Trophoblast cell (in vitro differentiated cells and primary cell): ENCODE results near the gene BDKRB1.

ENCODE experiments used
- DNase-seq, 2 donors: peaks; one replicate each; pipeline ENCODE4 v3.0.0-alpha.2; 2016
- H2AFZ ChIP-seq: 2 replicates; pipeline ENCODE4 v1.6.1; 2013; ENCODE audit warnings: low read length, moderate library complexity, mild to moderate bottlenecking; ENCODE audit not compliant: insufficient read depth, poor library complexity
- H2AK5ac ChIP-seq: 2 replicates; pipeline ENCODE4 v1.6.1; 2013; ENCODE audit warnings: mild to moderate bottlenecking, low read length
- H2BK120ac ChIP-seq: 2 replicates; pipeline ENCODE4 v1.6.1; 2013; ENCODE audit warnings: low read length, mild to moderate bottlenecking, moderate library complexity; ENCODE audit not compliant: insufficient read depth, poor library complexity
- H2BK12ac ChIP-seq: 2 replicates; pipeline ENCODE4 v1.6.1; 2013; ENCODE audit warnings: mild to moderate bottlenecking, low read length, moderate library complexity
- H2BK5ac ChIP-seq: 2 replicates; pipeline ENCODE4 v1.6.1; 2013; ENCODE audit warnings: low read length, low read depth, moderate library complexity, mild to moderate bottlenecking; ENCODE audit not compliant: poor library complexity
- H3K14ac ChIP-seq: 2 replicates; pipeline ENCODE4 v1.6.1; 2013; ENCODE audit warnings: mild to moderate bottlenecking, low read length
- H3K18ac ChIP-seq: 2 replicates; pipeline ENCODE4 v1.6.1; 2013; ENCODE audit warnings: mild to moderate bottlenecking, low read length
- H3K23ac ChIP-seq: 2 replicates; pipeline ENCODE4 v1.6.1; 2013; ENCODE audit warnings: low read length
- H3K27ac ChIP-seq: 2 replicates; pipeline ENCODE4 v1.5.1; 2013; ENCODE audit warnings: low read depth, mild to moderate bottlenecking, inconsistent platforms, low read length, moderate library complexity
- H3K27me3 ChIP-seq: 2 replicates; pipeline ENCODE4 v1.6.1; 2013; ENCODE audit warnings: inconsistent platforms, mild to moderate bottlenecking, low read length, moderate library complexity; ENCODE audit not compliant: insufficient read depth
- H3K36me3 ChIP-seq, 2 experiments: 1 replicate in 1 of 2; 2 replicates in 1 of 2; pipeline ENCODE4 v1.6.1; 2013; ENCODE audit warnings: low read length in 2 of 2, mild to moderate bottlenecking in 2 of 2, moderate library complexity in 1 of 2; ENCODE audit not compliant: insufficient read depth in 2 of 2, control insufficient read depth in 1 of 2
- H3K4ac ChIP-seq: 2 replicates; pipeline ENCODE4 v1.6.1; 2013; ENCODE audit warnings: low read depth, mild to moderate bottlenecking, low read length, moderate library complexity
- H3K4me1 ChIP-seq, 2 experiments: 1 replicate in 1 of 2; 2 replicates in 1 of 2; pipeline ENCODE4 v1.6.1; 2013; ENCODE audit warnings: low read length in 2 of 2, mild to moderate bottlenecking in 2 of 2, moderate library complexity in 1 of 2; ENCODE audit not compliant: insufficient read depth in 2 of 2, control insufficient read depth in 1 of 2
- H3K4me2 ChIP-seq: 2 replicates; pipeline ENCODE4 v1.6.1; 2013; ENCODE audit warnings: inconsistent platforms, mild to moderate bottlenecking, low read length, moderate library complexity
- H3K4me3 ChIP-seq: 2 replicates; pipeline ENCODE4 v1.5.1; 2013; ENCODE audit warnings: mild to moderate bottlenecking, low read depth, low read length, inconsistent platforms
- H3K79me1 ChIP-seq: one replicate; pipeline ENCODE4 v1.6.1; 2013; ENCODE audit warnings: low read length
- H3K79me2 ChIP-seq: 2 replicates; pipeline ENCODE4 v1.6.1; 2013; ENCODE audit warnings: low read length, mild to moderate bottlenecking; ENCODE audit not compliant: control insufficient read depth, insufficient read depth, poor library complexity
- H3K9ac ChIP-seq: 2 replicates; pipeline ENCODE4 v1.6.1; 2013; ENCODE audit warnings: mild to moderate bottlenecking, low read length
- H3K9me3 ChIP-seq: 2 replicates; pipeline ENCODE4 v1.6.1; 2013; ENCODE audit warnings: low read depth, mild to moderate bottlenecking, control low read depth, inconsistent platforms, low read length; ENCODE audit not compliant: insufficient read depth
- H4K12ac ChIP-seq: 2 replicates; pipeline ENCODE4 v1.6.1; 2013; ENCODE audit warnings: low read depth, mild to moderate bottlenecking, low read length, moderate library complexity
- H4K8ac ChIP-seq: 2 replicates; pipeline ENCODE4 v1.6.1; 2013; ENCODE audit warnings: low read depth, mild to moderate bottlenecking, low read length, moderate library complexity
- H4K91ac ChIP-seq: one replicate; pipeline ENCODE4 v1.6.1; 2013; ENCODE audit warnings: low read depth, mild to moderate bottlenecking, low read length, moderate library complexity
- WGBS: extraction: QIAGEN DNeasy Blood & Tissue Kit; methylation state at CpG from one replicate; pipeline ENCODE4 v1.1.7; 2013; ENCODE audit warnings: missing lambda C conversion rate; ENCODE audit not compliant: insufficient read length, insufficient coverage; ENCODE audit errors: extremely low coverage; 5-methylcytosine and 5-hydroxymethylcytosine counted together

BDKRB1 gene

GRCh38 chr14:96252323-96252998 is 3.5 kb upstream of the BDKRB1 start:
- Histone ChIP-seq H3K36me3 (no peaks in the 10 kb centered on the region), H3K79me1 (peaks cover 44% of the 10 kb centered on the region), H3K27ac (peak overlapping the region; percentile 85), H2BK12ac (peak overlapping the region; percentile 78), H3K9ac (no peak overlapping the region), H3K4ac (peak overlapping the region; percentile 78), H4K91ac (peak overlapping the region; percentile 98), H3K9me3 (no peaks in the 10 kb centered on the region), H2AFZ (peak overlapping the region; percentile 42), H3K27me3 (no peaks in the 10 kb centered on the region), H4K8ac (peak overlapping the region; percentile 80), H3K79me2 (peaks cover 11% of the 10 kb centered on the region), H2AK5ac (peak overlapping the region; percentile 93), H3K23ac (no peak overlapping the region), H3K18ac (peak overlapping the region; percentile 66), H3K14ac (peak overlapping the region; percentile 92), H3K4me2 (no peak overlapping the region), H2BK120ac (peak overlapping the region; percentile 95), H2BK5ac (peak overlapping the region; percentile 91), H3K4me1 (peaks cover 34 to 35% of the 10 kb centered on the region in 2 experiments), H3K4me3 (no peak overlapping the region), H4K12ac (peak overlapping the region; percentile 20)
- DNase-seq, result no peak
- no CpG with 5 or more reads among the region's 19 CpGs for WGBS

DNA sequence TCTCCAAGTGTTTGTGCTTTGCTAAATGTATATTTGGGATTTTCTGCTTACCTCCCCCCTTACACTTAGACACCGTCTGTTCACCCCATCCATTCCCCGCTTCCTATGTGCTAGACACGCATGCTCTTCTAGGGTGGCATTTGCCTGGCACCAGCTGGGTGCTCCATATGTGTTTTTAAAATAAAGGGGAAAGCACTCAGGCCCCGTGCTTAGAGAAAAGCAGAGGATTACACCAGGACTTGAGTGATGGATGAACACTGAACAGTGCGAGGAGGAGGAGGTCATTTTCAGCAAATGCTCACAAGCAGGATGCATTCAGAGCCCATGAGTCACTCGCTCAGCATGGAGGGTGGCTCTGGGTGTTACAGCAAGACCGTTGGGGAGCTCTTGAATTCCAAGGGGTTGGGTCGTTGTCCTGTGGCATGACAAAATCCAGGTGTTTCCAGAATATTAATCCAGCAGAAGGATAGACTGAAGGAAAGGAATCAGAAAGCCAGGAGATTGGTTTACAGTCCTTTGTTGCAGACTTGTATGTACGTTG is 2.9 kb upstream of the BDKRB1 start:
- Histone ChIP-seq H3K23ac (no peak overlapping the region), H3K79me1 (peaks cover 44% of the 10 kb centered on the region), H2AK5ac (peak overlapping the region; percentile 93), H3K14ac (peak overlapping the region; percentile 92), H3K9ac (no peak overlapping the region), H3K18ac (peak overlapping the region; percentile 83), H3K4me1 (peaks cover 33 to 35% of the 10 kb centered on the region in 2 experiments), H4K8ac (peak overlapping the region; percentile 80), H3K27me3 (no peaks in the 10 kb centered on the region), H2AFZ (peak overlapping the region; percentile 42), H2BK12ac (peak overlapping the region; percentile 78), H2BK5ac (peak overlapping the region; percentile 91), H3K9me3 (no peaks in the 10 kb centered on the region), H3K4me2 (peak overlapping the region; percentile 3), H3K4ac (peak overlapping the region; percentile 78), H3K4me3 (no peak overlapping the region), H3K36me3 (no peaks in the 10 kb centered on the region), H4K91ac (peak overlapping the region; percentile 98), H2BK120ac (peak overlapping the region; percentile 95), H3K79me2 (peaks cover 11% of the 10 kb centered on the region), H4K12ac (no peak overlapping the region), H3K27ac (peak overlapping the region; percentile 85)
- WGBS, result no CpG with 5 or more reads among the region's 9 CpGs
- DNase-seq, result peak in 1 of 2 donors; percentile 32

- Histone ChIP-seq H3K9me3 (no peaks in the 10 kb centered on the region), H2BK12ac (peak overlapping the region; percentile 99), H3K4me3 (no peak overlapping the region), H3K4ac (peak overlapping the region; percentile 87), H3K14ac (peak overlapping the region; percentile 83), H3K79me1 (peaks cover 37% of the 10 kb centered on the region), H2AFZ (no peak overlapping the region), H3K23ac (no peak overlapping the region), H3K36me3 (no peaks in the 10 kb centered on the region), H4K12ac (peak overlapping the region; percentile 5), H2BK120ac (peak overlapping the region; percentile 95), H2AK5ac (peak overlapping the region; percentile 98), H4K8ac (peak overlapping the region; percentile 78), H3K4me1 (peaks cover 26 to 28% of the 10 kb centered on the region in 2 experiments), H3K9ac (no peak overlapping the region), H3K18ac (peak overlapping the region; percentile 67), H3K4me2 (no peak overlapping the region), H4K91ac (peak overlapping the region; percentile 99), H3K79me2 (peaks cover 11% of the 10 kb centered on the region), H2BK5ac (peak overlapping the region; percentile 94), H3K27ac (peak overlapping the region; percentile 44), H3K27me3 (no peaks in the 10 kb centered on the region)
- no peak for DNase-seq
- WGBS, result no CpG with 5 or more reads among the region's 11 CpGs
Observed at GRCh38 chr14:96254687-96255086, 1.3 kb upstream of the BDKRB1 start.

DNA sequence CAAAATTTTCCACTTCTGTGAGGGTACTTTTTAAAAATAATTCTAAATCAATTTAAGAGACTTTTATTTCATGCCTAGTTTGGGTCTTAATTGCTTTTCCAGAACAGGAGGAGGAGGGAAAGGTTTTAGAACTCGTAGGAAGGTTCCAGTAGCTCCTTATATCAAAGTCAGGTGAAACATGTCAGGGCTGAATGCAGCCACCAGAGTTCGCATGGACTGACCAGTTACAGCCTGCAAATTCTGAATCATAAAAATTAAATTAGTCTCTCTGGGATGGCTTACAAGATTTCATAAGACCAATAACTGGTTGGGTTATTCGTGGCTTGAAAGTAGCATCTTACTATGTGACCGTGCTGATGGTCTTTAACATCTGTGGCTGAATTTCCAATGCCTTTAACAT is 397 bp downstream of the BDKRB1 start:
- no peak overlapping the region for H2AFZ ChIP-seq
- no CpG with 5 or more reads among the region's 4 CpGs for WGBS
- peaks cover 26 to 28% of the 10 kb centered on the region in 2 experiments for H3K4me1 ChIP-seq
- no peak overlapping the region for H2AK5ac ChIP-seq
- H4K8ac ChIP-seq, result no peak overlapping the region
- H2BK12ac ChIP-seq, result no peak overlapping the region
- peaks cover 35% of the 10 kb centered on the region for H3K79me1 ChIP-seq
- H3K23ac ChIP-seq, result no peak overlapping the region
- DNase-seq, result no peak
- H3K27me3 ChIP-seq, result no peaks in the 10 kb centered on the region
- no peak overlapping the region for H4K91ac ChIP-seq
- no peak overlapping the region for H4K12ac ChIP-seq
- no peak overlapping the region for H3K27ac ChIP-seq
- no peak overlapping the region for H3K4ac ChIP-seq
- H2BK120ac ChIP-seq, result no peak overlapping the region
- H3K14ac ChIP-seq, result no peak overlapping the region
- no peaks in the 10 kb centered on the region for H3K9me3 ChIP-seq
- H3K18ac ChIP-seq, result no peak overlapping the region
- H3K4me2 ChIP-seq, result no peak overlapping the region
- H2BK5ac ChIP-seq, result no peak overlapping the region
- no peak overlapping the region for H3K9ac ChIP-seq
- H3K36me3 ChIP-seq, result no peaks in the 10 kb centered on the region
- peaks cover 11% of the 10 kb centered on the region for H3K79me2 ChIP-seq
- H3K4me3 ChIP-seq, result no peak overlapping the region
